Right forelimb (tissue), 1 donor: ENCODE measurements around the gene CKS1B.

Experiments used
- DNase-seq: peaks from one replicate; pipeline ENCODE4 v3.0.0-alpha.2; 2018

The CKS1B gene

GRCh38 chr1:154974102-154974807 is at the start of gene CKS1B:
CKS1B (plus strand) TSS chr1:154974681; CDS start chr1:154974746, 65 bp downstream.
- peak; percentile 100 for DNase-seq

- no peak for DNase-seq
Observed at GRCh38 chr1:154925335-154926170, 48.9 kb upstream of the CKS1B start.

GRCh38 chr1:154926201-154926600 is 48.3 kb upstream of the CKS1B start:
- no peak for DNase-seq

- DNase-seq: no peak
Observed at GRCh38 chr1:154931940-154932487, 42.5 kb upstream of the CKS1B start.

- DNase-seq: no peak
Observed at GRCh38 chr1:154934358-154934948, 40.0 kb upstream of the CKS1B start.

GRCh38 chr1:154935749-154936554 is 38.5 kb upstream of the CKS1B start:
- no peak for DNase-seq

- peak; percentile 96 for DNase-seq
Observed at GRCh38 chr1:154936555-154937084, 37.9 kb upstream of the CKS1B start, which contains the start of gene PMVK. PMVK (minus strand) TSS chr1:154936719; CDS start chr1:154936685, 34 bp downstream.

GRCh38 chr1:154937085-154937987 is 37.1 kb upstream of the CKS1B start:
- DNase-seq: peak; percentile 96

- peak; percentile 15 for DNase-seq
Observed at GRCh38 chr1:154937988-154938386, 36.5 kb upstream of the CKS1B start.

GRCh38 chr1:154938604-154939399 is 35.7 kb upstream of the CKS1B start:
- DNase-seq: peak; percentile 15

GRCh38 chr1:154940213-154940560 is 34.3 kb upstream of the CKS1B start:
- no peak for DNase-seq

GRCh38 chr1:154940651-154941194 is 33.8 kb upstream of the CKS1B start:
- no peak for DNase-seq

GRCh38 chr1:154941333-154942013 is 33.0 kb upstream of the CKS1B start:
- DNase-seq: no peak

- no peak for DNase-seq
Observed at GRCh38 chr1:154943649-154944400, 30.7 kb upstream of the CKS1B start.

- DNase-seq: no peak
Observed at GRCh38 chr1:154944401-154945159, 29.9 kb upstream of the CKS1B start.

- DNase-seq: no peak
Observed at GRCh38 chr1:154945160-154945961, 29.1 kb upstream of the CKS1B start.
